Muscle layer of colon (tissue), 2 donors: Measurements from ENCODE around the gene SLAMF9.

Experiments
- H3K27ac ChIP-seq: one replicate; pipeline ENCODE4 v1.7.0; 2013; ENCODE audit warnings: low read depth, mild to moderate bottlenecking, low read length, moderate library complexity
- H3K27me3 ChIP-seq, 2 donors: one replicate each; pipeline ENCODE4 v1.7.0; 2013; ENCODE audit warnings: low read length in 2 of 2, mild to moderate bottlenecking in 2 of 2; ENCODE audit not compliant: insufficient read depth in 2 of 2, control insufficient read depth in 1 of 2
- H3K36me3 ChIP-seq: one replicate; pipeline ENCODE4 v1.7.0; 2013; ENCODE audit warnings: mild to moderate bottlenecking, low read length; ENCODE audit not compliant: insufficient read depth
- H3K4me1 ChIP-seq: one replicate; pipeline ENCODE4 v1.7.0; 2013; ENCODE audit warnings: mild to moderate bottlenecking, low read length; ENCODE audit not compliant: insufficient read depth
- H3K4me3 ChIP-seq, 2 donors: one replicate each; pipeline ENCODE4 v1.7.0; 2013; ENCODE audit warnings: low read length in 2 of 2, low read depth in 1 of 2, mild to moderate bottlenecking in 1 of 2, moderate library complexity in 1 of 2
- H3K9ac ChIP-seq: one replicate; pipeline ENCODE4 v1.7.0; 2013; ENCODE audit warnings: low read length
- H3K9me3 ChIP-seq: one replicate; pipeline ENCODE4 v1.7.0; 2013; ENCODE audit warnings: mild to moderate bottlenecking, low read length
- donor health status: abdominal sarcoma.
- donor health status: Adenocarcinoma of cecum.

SLAMF9 gene

GRCh38 chr1:159937054-159937750 lies 16.8 kb downstream of the SLAMF9 start:
- no peak overlapping the region for H3K4me3 ChIP-seq
- H3K9me3 ChIP-seq: no peaks in the 10 kb centered on the region
- H3K27me3 ChIP-seq: peaks cover 0 to 5% of the 10 kb centered on the region in 2 donors
- no peaks in the 10 kb centered on the region for H3K36me3 ChIP-seq
- H3K4me1 ChIP-seq: no peaks in the 10 kb centered on the region
- no peak overlapping the region for H3K9ac ChIP-seq
- H3K27ac ChIP-seq: no peak overlapping the region

GRCh38 chr1:159936273-159936904 lies 17.6 kb downstream of the SLAMF9 start:
- no peak overlapping the region for H3K4me3 ChIP-seq
- H3K9ac ChIP-seq: no peak overlapping the region
- H3K27me3 ChIP-seq: peaks cover 0 to 5% of the 10 kb centered on the region in 2 donors
- H3K4me1 ChIP-seq: no peaks in the 10 kb centered on the region
- no peaks in the 10 kb centered on the region for H3K9me3 ChIP-seq
- no peaks in the 10 kb centered on the region for H3K36me3 ChIP-seq
- H3K27ac ChIP-seq: no peak overlapping the region

GRCh38 chr1:159935719-159936272 lies 18.2 kb downstream of the SLAMF9 start:
- H3K27me3 ChIP-seq: peaks cover 0 to 5% of the 10 kb centered on the region in 2 donors
- no peak overlapping the region for H3K4me3 ChIP-seq
- no peaks in the 10 kb centered on the region for H3K4me1 ChIP-seq
- H3K27ac ChIP-seq: no peak overlapping the region
- no peaks in the 10 kb centered on the region for H3K36me3 ChIP-seq
- H3K9ac ChIP-seq: no peak overlapping the region
- no peaks in the 10 kb centered on the region for H3K9me3 ChIP-seq

- Histone ChIP-seq H3K9me3 (no peaks in the 10 kb centered on the region), H3K4me3 (no peak overlapping the region), H3K27ac (no peak overlapping the region), H3K36me3 (no peaks in the 10 kb centered on the region), H3K27me3 (peaks cover 0 to 5% of the 10 kb centered on the region in 2 donors), H3K4me1 (no peaks in the 10 kb centered on the region), H3K9ac (no peak overlapping the region)
These were observed 18.7 kb downstream of the SLAMF9 start for GRCh38 chr1:159935305-159935704.

- no peak overlapping the region for H3K9ac ChIP-seq
These were observed 19.6 kb downstream of the SLAMF9 start for GRCh38 chr1:159934136-159935039.

GRCh38 chr1:159933347-159933746 lies 20.7 kb downstream of the SLAMF9 start:
- Histone ChIP-seq H3K27ac (no peak overlapping the region), H3K9ac (no peak overlapping the region), H3K4me1 (no peaks in the 10 kb centered on the region), H3K4me3 (no peak overlapping the region), H3K9me3 (no peaks in the 10 kb centered on the region), H3K36me3 (no peaks in the 10 kb centered on the region), H3K27me3 (peaks cover 0 to 5% of the 10 kb centered on the region in 2 donors)

More at GRCh38 chr1:159934136-159935039, 19.6 kb downstream of the SLAMF9 start:
- Histone ChIP-seq H3K4me3 (no peak overlapping the region), H3K27ac (no peak overlapping the region), H3K36me3 (no peaks in the 10 kb centered on the region), H3K9me3 (no peaks in the 10 kb centered on the region), H3K27me3 (peaks cover 0 to 5% of the 10 kb centered on the region in 2 donors), H3K4me1 (no peaks in the 10 kb centered on the region)

GRCh38 chr1:159932296-159933285 lies 21.4 kb downstream of the SLAMF9 start:
- H3K9ac ChIP-seq: no peak overlapping the region
- no peaks in the 10 kb centered on the region for H3K9me3 ChIP-seq
- no peak overlapping the region for H3K27ac ChIP-seq
- no peaks in the 10 kb centered on the region for H3K4me1 ChIP-seq
- H3K4me3 ChIP-seq: no peak overlapping the region
- peaks cover 0 to 5% of the 10 kb centered on the region in 2 donors for H3K27me3 ChIP-seq
- no peaks in the 10 kb centered on the region for H3K36me3 ChIP-seq

- Histone ChIP-seq H3K4me3 (no peak overlapping the region), H3K36me3 (no peaks in the 10 kb centered on the region), H3K9ac (no peak overlapping the region), H3K9me3 (no peaks in the 10 kb centered on the region), H3K27me3 (peaks cover 0 to 4% of the 10 kb centered on the region in 2 donors), H3K27ac (no peak overlapping the region), H3K4me1 (no peaks in the 10 kb centered on the region)
These were observed 22.3 kb downstream of the SLAMF9 start for GRCh38 chr1:159931795-159932173.

- H3K4me1 ChIP-seq: peaks cover 4% of the 10 kb centered on the region
- no peak overlapping the region for H3K27ac ChIP-seq
- no peak overlapping the region for H3K4me3 ChIP-seq
- no peak overlapping the region for H3K9ac ChIP-seq
- no peaks in the 10 kb centered on the region for H3K27me3 ChIP-seq
- H3K36me3 ChIP-seq: no peaks in the 10 kb centered on the region
- H3K9me3 ChIP-seq: no peaks in the 10 kb centered on the region
These were observed 22.8 kb downstream of the SLAMF9 start for GRCh38 chr1:159931101-159931794.

- Histone ChIP-seq H3K4me3 (no peak overlapping the region), H3K27ac (no peak overlapping the region), H3K9ac (no peak overlapping the region), H3K9me3 (no peaks in the 10 kb centered on the region), H3K27me3 (no peaks in the 10 kb centered on the region), H3K4me1 (peaks cover 9% of the 10 kb centered on the region), H3K36me3 (no peaks in the 10 kb centered on the region)
These were observed 23.4 kb downstream of the SLAMF9 start for GRCh38 chr1:159930634-159931033.
